HG03469 (cell line): ENCODE data around the gene TTC7B.

Experiments
- ATAC-seq: cut with Tn5 transposase; IDR thresholded peaks from one replicate; pipeline ENCODE4 v1.9.1; 2021; ENCODE audit warnings: mild to moderate bottlenecking, moderate library complexity, moderate number of reproducible peaks; ENCODE audit not compliant: unreplicated experiment

The TTC7B gene

GRCh38 chr14:90519262-90519920 is 296.8 kb downstream of the TTC7B start:
- ATAC-seq: no peak

- ATAC-seq: no peak
Measured at GRCh38 chr14:90518941-90519256, 297.3 kb downstream of the TTC7B start.

DNA sequence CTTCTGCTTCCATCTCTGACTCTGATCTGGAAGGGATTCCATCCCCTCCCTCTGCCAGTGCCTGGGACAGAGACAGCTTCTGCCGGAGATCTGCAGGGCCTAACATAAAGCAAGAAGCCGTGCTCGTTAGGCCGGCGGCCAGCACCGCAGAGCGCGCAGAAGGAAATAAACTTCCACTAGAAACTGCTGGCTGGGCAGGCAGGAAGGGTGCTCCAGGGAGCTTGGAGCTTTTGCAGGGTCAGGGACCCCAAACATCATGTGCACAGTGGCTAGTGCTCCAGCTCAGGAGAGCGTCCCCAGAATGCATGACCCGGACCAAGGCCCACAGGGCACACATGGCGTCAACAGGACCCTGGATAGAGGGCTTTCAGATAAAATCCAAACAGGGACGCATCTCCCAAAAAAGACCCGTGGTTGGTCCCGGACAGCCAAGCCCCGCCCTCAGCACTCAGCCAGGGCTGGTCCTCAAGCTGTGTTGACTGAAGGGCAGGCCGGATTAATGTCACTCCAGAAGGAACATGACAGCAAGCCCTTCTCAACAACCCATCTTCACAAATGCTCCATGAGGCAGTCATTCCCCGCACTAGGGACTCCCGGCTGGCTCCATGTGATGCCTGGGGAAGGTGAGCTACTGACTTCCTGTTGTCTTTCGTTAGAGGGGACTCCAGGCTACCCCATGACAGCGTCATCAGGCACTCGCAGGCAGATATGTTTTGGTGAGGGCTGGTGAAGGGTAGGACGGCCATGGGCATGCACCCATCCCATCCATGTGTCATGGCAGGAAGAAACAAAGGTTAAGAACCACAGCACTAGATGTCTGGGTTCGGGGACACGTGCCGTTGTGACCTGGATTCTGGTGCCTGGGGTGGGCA is 297.9 kb downstream of the TTC7B start:
- no peak for ATAC-seq

- ATAC-seq: no peak
Measured at GRCh38 chr14:90517076-90517841, 299.0 kb downstream of the TTC7B start.

DNA sequence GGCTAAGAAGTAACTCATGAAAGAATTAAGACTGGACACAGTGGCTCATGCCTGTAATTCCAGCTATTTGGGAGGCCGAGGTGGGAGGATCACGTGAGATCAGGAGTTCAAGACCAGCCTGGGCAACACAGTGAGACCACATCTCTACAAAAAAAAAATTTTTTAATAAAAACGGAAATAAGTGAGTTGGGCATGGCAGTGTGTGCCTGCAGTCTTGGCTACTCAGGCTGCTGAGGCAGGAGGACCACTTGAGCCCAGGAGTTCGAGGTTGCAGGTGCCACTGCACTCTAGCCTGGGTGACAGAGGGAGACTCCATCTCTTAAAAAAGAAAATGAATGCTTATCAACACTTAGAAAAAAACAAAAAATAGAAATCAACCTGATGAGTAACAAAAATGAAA is 301.7 kb downstream of the TTC7B start:
- ATAC-seq: no peak

- ATAC-seq: no peak
Measured at GRCh38 chr14:90514015-90514398, 302.2 kb downstream of the TTC7B start.

DNA sequence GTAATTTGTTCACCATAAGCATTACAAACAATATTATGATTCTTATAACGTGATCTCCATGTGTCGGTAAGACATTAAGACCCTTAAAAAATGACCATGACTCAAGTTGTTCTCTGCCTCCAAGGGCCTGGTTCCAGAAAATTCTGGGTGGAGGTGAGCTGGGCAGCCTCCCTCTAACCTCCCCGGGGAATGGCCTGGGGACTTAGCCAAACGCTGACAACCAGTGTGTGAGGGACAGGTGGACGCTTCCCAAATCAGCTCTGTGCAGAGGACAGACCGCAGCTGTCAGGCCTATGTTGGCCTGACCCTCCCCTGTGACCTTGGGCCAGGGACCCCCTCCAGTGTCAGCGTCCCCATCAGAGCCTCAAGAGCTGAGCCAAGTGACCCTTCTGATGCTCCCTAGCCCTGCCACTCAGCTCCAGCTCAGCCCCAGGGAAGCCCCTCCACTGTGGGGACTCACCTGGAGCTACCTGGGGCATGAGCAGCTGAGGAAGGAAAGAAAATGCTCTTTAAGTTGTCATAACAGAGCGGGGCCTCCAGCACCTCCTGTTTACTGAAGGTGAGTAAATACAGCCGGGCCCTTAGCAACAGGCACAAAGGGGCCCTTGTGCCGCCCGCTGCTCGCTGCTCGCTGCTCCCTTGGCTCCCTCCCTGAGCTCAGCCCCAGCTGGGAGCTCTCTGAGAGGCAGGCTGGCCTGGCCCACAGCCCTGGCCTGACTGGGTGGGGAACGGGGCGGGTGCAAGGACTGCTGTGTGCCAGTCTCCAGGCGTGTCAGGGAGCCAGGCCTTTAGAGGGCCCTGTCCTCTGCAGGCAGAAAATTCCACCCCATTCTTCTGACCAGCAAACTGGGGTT is 302.8 kb downstream of the TTC7B start:
- no peak for ATAC-seq

- no peak for ATAC-seq
Measured at GRCh38 chr14:90512329-90512991, 303.8 kb downstream of the TTC7B start.

GRCh38 chr14:90511795-90512328 is 304.4 kb downstream of the TTC7B start:
- no peak for ATAC-seq

- no peak for ATAC-seq
Measured at GRCh38 chr14:90511252-90511651, 305.0 kb downstream of the TTC7B start.

DNA sequence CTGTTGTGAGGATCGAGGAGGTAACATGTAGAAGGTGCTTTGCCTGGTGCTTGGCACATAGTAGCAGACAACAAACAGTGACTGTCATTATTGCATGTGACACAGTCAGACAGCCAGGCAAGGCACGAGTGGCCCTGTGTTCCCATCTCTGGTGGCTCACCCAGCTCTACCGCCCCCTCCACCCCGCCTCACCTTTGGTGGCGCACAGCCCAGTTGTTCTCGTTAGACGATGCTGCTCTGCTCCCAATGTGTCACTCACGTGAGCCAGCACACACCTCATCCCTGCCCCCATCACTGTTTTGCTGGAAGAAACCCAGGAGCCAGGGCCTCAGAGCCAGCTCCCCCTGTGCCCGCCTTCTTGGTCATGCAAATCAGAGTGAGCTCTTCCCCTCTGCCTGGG is 306.1 kb downstream of the TTC7B start:
- ATAC-seq: no peak

DNA sequence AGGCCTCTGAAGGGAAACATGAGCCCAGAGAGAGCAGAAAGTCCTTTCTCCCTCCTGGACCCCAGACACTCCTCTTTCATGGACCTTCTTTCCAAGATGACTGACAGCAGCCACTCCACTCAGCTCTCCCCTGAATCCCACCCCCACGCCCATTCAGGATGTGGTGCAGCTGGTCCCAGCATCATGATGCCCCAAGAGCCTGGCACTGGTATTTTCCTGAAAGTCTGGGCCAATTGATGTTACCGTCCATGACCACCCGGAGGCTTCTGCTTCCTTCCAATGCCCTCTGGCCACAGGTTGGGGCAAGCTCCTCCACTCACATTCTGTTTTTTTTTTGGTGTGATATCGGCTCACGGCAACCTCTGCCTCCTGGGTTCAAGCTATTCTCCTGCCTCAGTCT is 306.8 kb downstream of the TTC7B start:
- ATAC-seq: no peak

- ATAC-seq: no peak
Measured at GRCh38 chr14:90508536-90509254, 307.5 kb downstream of the TTC7B start.

GRCh38 chr14:90508036-90508435 is 308.2 kb downstream of the TTC7B start:
- no peak for ATAC-seq

GRCh38 chr14:90507428-90507827 is 308.8 kb downstream of the TTC7B start:
- no peak for ATAC-seq

DNA sequence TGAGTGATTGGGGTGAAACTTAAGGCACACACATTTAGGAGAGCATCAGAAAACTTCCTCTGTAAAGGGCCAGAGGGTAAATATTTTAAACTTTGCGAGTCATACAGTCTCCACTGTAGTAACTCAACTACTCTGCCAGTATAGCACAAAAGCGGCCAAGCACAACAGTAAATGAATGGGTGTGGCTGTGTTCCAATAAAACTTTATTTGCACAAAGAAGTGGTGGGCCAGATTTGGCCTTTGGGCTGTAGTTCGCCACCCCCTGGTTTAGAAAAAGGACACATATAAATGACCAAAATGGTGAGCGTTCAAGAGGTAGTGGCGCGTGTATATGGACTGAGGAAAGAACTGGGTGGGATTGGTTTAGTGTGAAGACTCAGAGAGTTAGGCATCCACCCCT is 309.5 kb downstream of the TTC7B start:
- no peak for ATAC-seq

DNA sequence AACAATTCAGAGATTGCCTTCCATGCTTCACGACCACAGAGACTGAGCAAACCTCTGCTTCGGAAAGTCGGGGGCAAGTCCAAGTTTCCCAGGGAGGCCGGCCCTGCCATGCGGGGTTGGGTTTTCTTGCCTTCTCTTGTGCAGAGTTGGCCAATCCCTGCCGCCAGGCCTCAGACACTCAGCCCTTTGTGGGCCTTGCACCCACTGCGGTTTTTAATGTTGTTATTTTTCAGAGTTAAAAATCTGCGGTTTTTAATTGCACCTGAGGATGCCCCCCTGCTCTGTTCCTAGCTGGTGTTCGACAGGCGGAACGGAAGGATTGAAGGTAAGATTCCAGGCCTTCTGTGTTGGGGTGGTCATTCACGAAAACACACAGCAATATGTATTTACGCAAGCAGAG is 310.7 kb downstream of the TTC7B start:
- no peak for ATAC-seq

DNA sequence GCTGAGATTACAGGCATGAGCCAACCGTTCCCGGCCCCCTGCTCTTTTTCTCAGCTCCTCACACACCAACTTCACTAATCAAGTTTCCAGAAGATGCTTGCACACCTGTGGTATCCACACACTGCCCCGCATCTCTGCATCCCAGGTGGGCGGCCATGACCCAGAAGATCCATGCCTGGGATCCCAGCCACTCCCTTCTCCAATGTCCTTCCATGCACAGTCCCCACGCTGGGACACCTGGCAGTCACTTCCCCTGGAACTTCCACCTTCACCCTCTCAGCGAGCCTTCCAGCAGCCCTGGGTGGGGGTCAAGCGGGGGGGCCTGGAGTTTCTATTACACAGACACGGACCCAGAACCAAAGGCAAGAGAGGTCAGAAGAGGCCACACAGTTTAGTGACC is 311.6 kb downstream of the TTC7B start:
- ATAC-seq: no peak

GRCh38 chr14:90503582-90503981 is 312.6 kb downstream of the TTC7B start:
- ATAC-seq: no peak
